ENCODE results near the gene IQGAP3. TPM values are rescaled to one million over a fixed set of nuclear protein-coding genes. Genes with fewer than 3 reads are reported as not detected.

IQGAP3 gene
- total and polyA plus RNA-seq, 10 donors: 0.24 to 2.2 (median 0.68) TPM

- TF ChIP-seq CTCF (IDR thresholded peaks at IDR 0.05 in 8 of 11, conservative IDR thresholded peaks at IDR 0.05 in 3 of 11) (no peak), POLR2AphosphoS5 (IDR thresholded peaks at IDR 0.05) (peak; percentile 21 to 72 (median 43))
- intact Hi-C loops (cut with DNase I; ENCODE audit: low total_unique reads): no loop called here
- Histone ChIP-seq H3K4me1 (peaks cover 0 to 35% (median 25%) of the 10 kb centered on the region in 6 donors), H3K27me3 (replicated peaks in 1 of 7) (no peaks in the 10 kb centered on the region), H3K4me3 (peak overlapping the region in 5 of 8 donors; percentile 7 to 63 (median 28)), H3K36me3 (no peaks in the 10 kb centered on the region), H3K27ac (peak overlapping the region; percentile 20 to 81 (median 66)), H3K9me3 (no peaks in the 10 kb centered on the region)
- 46 to 58% (median 52%) methylated on average over 12 to 21 of the region's 21 CpGs for WGBS, 5 donors
- DNase-seq: peak; percentile 86
Observed at GRCh38 chr1:156581661-156582387, 9.5 kb upstream of the IQGAP3 start.

DNA sequence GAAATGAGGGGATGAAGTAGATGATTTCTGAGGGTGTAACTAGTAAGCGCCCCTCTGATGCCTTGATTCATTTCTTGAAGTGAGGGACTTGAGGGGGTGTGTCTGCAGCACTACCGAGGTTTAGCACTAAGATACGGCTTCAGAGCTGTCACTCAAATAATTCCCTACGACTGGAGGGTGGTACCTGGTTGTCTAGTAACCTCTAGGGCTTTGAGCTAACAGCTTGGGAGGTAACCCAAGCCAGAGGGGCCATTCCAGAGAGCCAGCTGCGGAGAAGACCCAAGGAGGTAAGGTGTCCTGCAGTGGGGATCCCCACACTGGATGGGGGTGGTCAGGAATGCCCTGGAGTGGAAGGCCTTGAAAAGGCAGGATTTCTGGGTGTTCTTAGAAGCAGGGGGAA lies 7.1 kb upstream of the IQGAP3 start, which contains the start of gene TTC24:
TSS of gene TTC24 (plus strand) at position 252 of the 400 bp plus-strand sequence. CDS start 1,642 bp downstream, outside the sequence.
- intact Hi-C loops (cut with DNase I; ENCODE audit: low total_unique reads): no loop called here

GRCh38 chr1:156578055-156578454 lies 5.7 kb upstream of the IQGAP3 start:
- WGBS, 5 donors: 46 to 77% (median 60%) methylated on average over 3 to 7 of the region's 7 CpGs
- no peak for DNase-seq

More for the DNA sequence above, 7.1 kb upstream of the IQGAP3 start, which contains the start of gene TTC24:
- 71 to 84% (median 80%) methylated on average over 4 to 5 of the region's 5 CpGs for WGBS, 5 donors
- TF ChIP-seq CTCF (IDR thresholded peaks at IDR 0.05 in 8 of 11, conservative IDR thresholded peaks at IDR 0.05 in 3 of 11) (no peak), POLR2AphosphoS5 (IDR thresholded peaks at IDR 0.05) (no peak), POLR2A (IDR thresholded peaks at IDR 0.05) (no peak)
- H3K4me3 ChIP-seq: no peak within 1 kb of the TSS
- H3K36me3 ChIP-seq: no peaks in the 10 kb centered on the region
- no peaks in the 10 kb centered on the region for H3K27me3 ChIP-seq (replicated peaks in 1 of 7)
- DNase-seq: no peak
- H3K9me3 ChIP-seq: no peaks in the 10 kb centered on the region
- no peak within 1 kb of the TSS for H3K27ac ChIP-seq
- H3K4me1 ChIP-seq: peaks cover 0 to 34% (median 25%) of the 10 kb centered on the region in 6 donors

GRCh38 chr1:156577550-156577949 lies 5.2 kb upstream of the IQGAP3 start:
- no peak overlapping the region for H3K4me3 ChIP-seq
- intact Hi-C loops (cut with DNase I; ENCODE audit: low total_unique reads): no loop called here
- DNase-seq: no peak
- no peak overlapping the region for H3K27ac ChIP-seq
- no peak for TF ChIP-seq POLR2A (IDR thresholded peaks at IDR 0.05)
- TF ChIP-seq POLR2AphosphoS5 (IDR thresholded peaks at IDR 0.05): no peak
- H3K4me1 ChIP-seq: peaks cover 0 to 19% (median 12%) of the 10 kb centered on the region in 6 donors
- no peaks in the 10 kb centered on the region for H3K36me3 ChIP-seq
- H3K9me3 ChIP-seq: no peaks in the 10 kb centered on the region
- H3K27me3 ChIP-seq (replicated peaks in 1 of 7): peaks cover 0 to 7% (median 0%) of the 10 kb centered on the region in 7 donors
- 92 to 98% (median 94%) methylated on average over 3 of the region's 3 CpGs for whole genome bisulfite sequencing, 5 donors

More at GRCh38 chr1:156578055-156578454, 5.7 kb upstream of the IQGAP3 start:
- intact Hi-C loops (cut with DNase I; ENCODE audit: low total_unique reads): no loop called here
- TF ChIP-seq POLR2A (IDR thresholded peaks at IDR 0.05): no peak
- H3K9me3 ChIP-seq: no peaks in the 10 kb centered on the region
- H3K4me1 ChIP-seq: peaks cover 0 to 20% (median 11%) of the 10 kb centered on the region in 6 donors
- H3K4me3 ChIP-seq: no peak overlapping the region
- H3K27me3 ChIP-seq (replicated peaks in 1 of 7): peaks cover 0 to 3% (median 0%) of the 10 kb centered on the region in 7 donors
- no peak overlapping the region for H3K27ac ChIP-seq
- H3K36me3 ChIP-seq: no peaks in the 10 kb centered on the region

DNA sequence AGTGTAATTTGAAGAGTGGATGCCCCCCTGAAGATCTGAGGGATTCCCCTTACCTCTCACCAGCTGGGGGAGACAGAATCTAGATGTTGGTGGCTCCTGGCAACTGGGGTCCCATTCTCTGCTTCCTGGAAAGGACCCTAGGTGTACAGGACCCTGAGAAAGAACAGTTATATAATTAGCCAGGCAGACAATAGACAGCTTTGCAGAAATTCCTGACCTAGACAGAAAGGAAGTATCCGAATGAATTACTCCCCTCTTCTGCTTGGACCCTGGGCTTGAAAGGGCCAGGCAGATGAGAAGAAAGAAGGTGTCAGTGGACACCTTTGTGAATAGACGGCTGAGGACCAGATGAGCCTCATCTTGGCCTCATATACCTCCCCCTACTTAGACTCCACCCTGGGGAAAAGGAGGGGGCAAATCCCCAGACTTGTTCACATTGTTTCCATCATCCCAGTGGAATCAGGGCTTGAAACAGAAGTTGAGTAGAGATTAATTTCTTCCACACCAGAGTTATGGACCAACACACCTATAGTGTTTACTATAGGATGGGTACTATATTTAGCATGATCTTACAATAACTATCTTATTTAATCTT lies 1.8 kb upstream of the IQGAP3 start:
- no peaks in the 10 kb centered on the region for H3K9me3 ChIP-seq
- no peak for DNase-seq
- H3K27ac ChIP-seq: no peak overlapping the region
- H3K27me3 ChIP-seq (replicated peaks in 1 of 7): peaks cover 0 to 34% (median 4%) of the 10 kb centered on the region in 7 donors
- TF ChIP-seq POLR2A (IDR thresholded peaks at IDR 0.05) (no peak), POLR2AphosphoS5 (IDR thresholded peaks at IDR 0.05) (no peak)
- 63 to 74% (median 72%) methylated on average over 2 of the region's 2 CpGs for WGBS, 5 donors
- H3K4me1 ChIP-seq: peaks cover 6 to 20% (median 14%) of the 10 kb centered on the region in 6 donors
- intact Hi-C loops (cut with DNase I; ENCODE audit: low total_unique reads): no loop called here
- no peak overlapping the region for H3K4me3 ChIP-seq
- H3K36me3 ChIP-seq: no peaks in the 10 kb centered on the region
